ENCODE data around the gene PPOX. TPM values are rescaled to one million over a fixed set of nuclear protein-coding genes. Genes with fewer than 3 reads are reported as not detected.
A peak's percentile ranks its signal among the peaks of the same experiment; 100 is the strongest.

The PPOX gene
- total and polyA plus RNA-seq, 2 experiments from 2014 or later, result 26.5 to 39.6 TPM

DNA sequence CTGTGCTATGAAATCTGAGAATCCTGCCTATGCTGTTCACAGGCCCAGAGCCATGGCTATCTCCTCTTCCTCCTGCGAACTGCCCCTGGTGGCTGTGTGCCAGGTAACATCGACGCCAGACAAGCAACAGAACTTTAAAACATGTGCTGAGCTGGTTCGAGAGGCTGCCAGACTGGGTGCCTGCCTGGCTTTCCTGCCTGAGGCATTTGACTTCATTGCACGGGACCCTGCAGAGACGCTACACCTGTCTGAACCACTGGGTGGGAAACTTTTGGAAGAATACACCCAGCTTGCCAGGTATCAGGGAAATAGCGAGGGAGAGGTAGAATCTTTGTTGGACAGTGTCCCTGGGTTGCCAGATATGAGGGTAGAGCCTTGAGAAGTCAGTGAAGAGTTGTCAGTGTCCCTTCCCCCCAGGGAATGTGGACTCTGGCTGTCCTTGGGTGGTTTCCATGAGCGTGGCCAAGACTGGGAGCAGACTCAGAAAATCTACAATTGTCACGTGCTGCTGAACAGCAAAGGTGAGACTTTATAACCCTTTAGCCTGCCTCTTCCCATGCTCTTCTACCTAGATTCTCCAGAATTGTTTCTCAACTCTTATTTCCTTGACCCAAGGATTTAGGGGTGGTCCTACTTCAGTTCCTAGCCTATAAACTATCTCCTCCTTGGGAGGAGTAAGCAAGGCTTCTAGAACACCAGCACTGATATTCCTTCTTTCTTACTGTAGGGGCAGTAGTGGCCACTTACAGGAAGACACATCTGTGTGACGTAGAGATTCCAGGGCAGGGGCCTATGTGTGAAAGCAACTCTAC is 46.9 kb upstream of the PPOX start:
- H3K4me3 ChIP-seq, result peak overlapping the region; percentile 98
- peak; percentile 76 for TF ChIP-seq CREB1 (CRISPR knock-in tag; IDR thresholded peaks at IDR 0.05; ENCODE audit: low read depth)
- TF ChIP-seq ZNF331 (CRISPR knock-in tag; IDR thresholded peaks at IDR 0.05; ENCODE audit: low read depth), result no peak
- TF ChIP-seq, protein P1, sequence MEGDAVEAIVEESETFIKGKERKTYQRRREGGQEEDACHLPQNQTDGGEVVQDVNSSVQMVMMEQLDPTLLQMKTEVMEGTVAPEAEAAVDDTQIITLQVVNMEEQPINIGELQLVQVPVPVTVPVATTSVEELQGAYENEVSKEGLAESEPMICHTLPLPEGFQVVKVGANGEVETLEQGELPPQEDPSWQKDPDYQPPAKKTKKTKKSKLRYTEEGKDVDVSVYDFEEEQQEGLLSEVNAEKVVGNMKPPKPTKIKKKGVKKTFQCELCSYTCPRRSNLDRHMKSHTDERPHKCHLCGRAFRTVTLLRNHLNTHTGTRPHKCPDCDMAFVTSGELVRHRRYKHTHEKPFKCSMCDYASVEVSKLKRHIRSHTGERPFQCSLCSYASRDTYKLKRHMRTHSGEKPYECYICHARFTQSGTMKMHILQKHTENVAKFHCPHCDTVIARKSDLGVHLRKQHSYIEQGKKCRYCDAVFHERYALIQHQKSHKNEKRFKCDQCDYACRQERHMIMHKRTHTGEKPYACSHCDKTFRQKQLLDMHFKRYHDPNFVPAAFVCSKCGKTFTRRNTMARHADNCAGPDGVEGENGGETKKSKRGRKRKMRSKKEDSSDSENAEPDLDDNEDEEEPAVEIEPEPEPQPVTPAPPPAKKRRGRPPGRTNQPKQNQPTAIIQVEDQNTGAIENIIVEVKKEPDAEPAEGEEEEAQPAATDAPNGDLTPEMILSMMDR (conservative IDR thresholded peaks at IDR 0.05; ENCODE audit: low read depth in 2 of 2), result peak; percentile 44 to 45; a peak in 3 of 4 replicates
- peak; percentile 63 for ATAC-seq
- peak overlapping the region; percentile 98; the same call in 1 of the 2 replicates for H3K27ac ChIP-seq (ENCODE audit: low read depth)
- Mint-ChIP-seq H3K36me3 (ENCODE audit: low read depth) (peaks cover 50% of the 10 kb centered on the region), H3K4me3 (peak overlapping the region; percentile 96), H3K4me1 (peaks cover 22% of the 10 kb centered on the region), H3K27me3 (ENCODE audit: insufficient read depth, low read depth, poor library complexity) (peaks cover 25% of the 10 kb centered on the region), H3K9me3 (no peaks in the 10 kb centered on the region), H3K27ac (peak overlapping the region; percentile 96; the same call in 1 of the 2 replicates)
- peak; percentile 90 for DNase-seq (ENCODE audit: low spot score)
- H3K9me2 ChIP-seq (ENCODE audit: insufficient read depth), result no peaks in the 10 kb centered on the region
- peaks cover 21% of the 10 kb centered on the region for H3K4me1 ChIP-seq (ENCODE audit: insufficient read depth)
- peak overlapping the region; percentile 88 for H3K4me2 ChIP-seq
- H2AFZ ChIP-seq, result no peak overlapping the region
- peaks cover 30% of the 10 kb centered on the region for H3K36me3 ChIP-seq (ENCODE audit: insufficient read depth)
- peaks cover 39% of the 10 kb centered on the region for H3K79me2 ChIP-seq (replicated peaks; ENCODE audit: insufficient read depth)
- no peaks in the 10 kb centered on the region for H3K27me3 ChIP-seq (ENCODE audit: insufficient read depth)
- peaks cover 33% of the 10 kb centered on the region for H4K20me1 ChIP-seq (replicated peaks; ENCODE audit: insufficient read depth)
- peaks cover 41% of the 10 kb centered on the region for H3F3A ChIP-seq (replicated peaks; ENCODE audit: low read depth)

DNA sequence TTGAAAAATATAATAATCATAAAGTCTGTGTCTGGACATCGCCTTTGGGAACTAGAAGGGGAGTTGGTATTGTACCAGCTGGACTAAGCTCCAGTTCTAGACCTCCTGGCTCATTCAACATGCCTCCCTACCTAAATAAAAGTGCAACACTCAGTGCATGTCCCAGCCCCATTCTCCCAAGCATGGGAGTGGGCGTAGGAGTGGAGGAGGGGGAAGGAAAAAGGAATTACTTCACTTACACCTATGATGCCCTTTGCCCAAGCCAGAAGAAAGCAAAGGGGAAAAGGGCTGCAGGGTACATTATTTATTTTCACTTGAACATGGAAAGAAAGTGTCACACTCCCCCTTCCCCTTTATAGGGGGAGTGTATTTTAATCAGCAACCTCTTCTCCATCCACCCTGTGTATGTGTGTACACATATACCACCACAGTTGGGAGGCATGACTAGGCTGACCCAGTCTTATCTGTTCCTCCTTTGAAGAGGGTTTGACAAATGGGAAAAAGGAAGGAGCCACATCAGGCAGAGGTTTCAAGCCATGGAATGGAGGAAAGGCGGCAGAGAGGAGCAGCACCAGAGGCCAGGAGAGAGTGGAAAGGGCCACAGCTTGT is 45.1 kb upstream of the PPOX start:
- Histone ChIP-seq H3K27ac (ENCODE audit: low read depth) (peak overlapping the region; percentile 45; the same call in 1 of the 2 replicates), H3K27me3 (ENCODE audit: insufficient read depth) (no peaks in the 10 kb centered on the region), H3K4me3 (no peak overlapping the region), H3K4me2 (no peak overlapping the region), H3F3A (replicated peaks; ENCODE audit: low read depth) (peaks cover 41% of the 10 kb centered on the region), H3K4me1 (ENCODE audit: insufficient read depth) (peaks cover 20% of the 10 kb centered on the region), H4K20me1 (replicated peaks; ENCODE audit: insufficient read depth) (peaks cover 16% of the 10 kb centered on the region), H3K36me3 (ENCODE audit: insufficient read depth) (peaks cover 30% of the 10 kb centered on the region), H3K79me2 (replicated peaks; ENCODE audit: insufficient read depth) (peaks cover 30% of the 10 kb centered on the region), H2AFZ (no peak overlapping the region), H3K9me2 (ENCODE audit: insufficient read depth) (no peaks in the 10 kb centered on the region)
- Mint-ChIP-seq H3K4me1 (peaks cover 22% of the 10 kb centered on the region), H3K9me3 (no peaks in the 10 kb centered on the region), H3K27me3 (ENCODE audit: insufficient read depth, low read depth, poor library complexity) (peaks cover 25% of the 10 kb centered on the region), H3K36me3 (ENCODE audit: low read depth) (peaks cover 63% of the 10 kb centered on the region), H3K4me3 (no peak overlapping the region), H3K27ac (no peak overlapping the region)
- ATAC-seq, result no peak
- no peak for DNase-seq (ENCODE audit: low spot score)
- TF ChIP-seq POLR2AphosphoS5 (IDR thresholded peaks at IDR 0.05; ENCODE audit: low read depth) (no peak), EZH2 (IDR thresholded peaks at IDR 0.05; ENCODE audit: low read depth, unreplicated experiment) (no peak), CREB1 (CRISPR knock-in tag; IDR thresholded peaks at IDR 0.05; ENCODE audit: low read depth) (no peak), EZH2phosphoT487 (IDR thresholded peaks at IDR 0.05; ENCODE audit: unreplicated experiment) (no peak), JUNB (IDR thresholded peaks at IDR 0.05; ENCODE audit: unreplicated experiment) (no peak), NANOG (IDR thresholded peaks at IDR 0.05; ENCODE audit: borderline replicate concordance) (no peak), ZNF114 (CRISPR knock-in tag; IDR thresholded peaks at IDR 0.05) (no peak), STAT1 (IDR thresholded peaks at IDR 0.05; ENCODE audit: unreplicated experiment) (no peak)
- TF ChIP-seq, protein P2, sequence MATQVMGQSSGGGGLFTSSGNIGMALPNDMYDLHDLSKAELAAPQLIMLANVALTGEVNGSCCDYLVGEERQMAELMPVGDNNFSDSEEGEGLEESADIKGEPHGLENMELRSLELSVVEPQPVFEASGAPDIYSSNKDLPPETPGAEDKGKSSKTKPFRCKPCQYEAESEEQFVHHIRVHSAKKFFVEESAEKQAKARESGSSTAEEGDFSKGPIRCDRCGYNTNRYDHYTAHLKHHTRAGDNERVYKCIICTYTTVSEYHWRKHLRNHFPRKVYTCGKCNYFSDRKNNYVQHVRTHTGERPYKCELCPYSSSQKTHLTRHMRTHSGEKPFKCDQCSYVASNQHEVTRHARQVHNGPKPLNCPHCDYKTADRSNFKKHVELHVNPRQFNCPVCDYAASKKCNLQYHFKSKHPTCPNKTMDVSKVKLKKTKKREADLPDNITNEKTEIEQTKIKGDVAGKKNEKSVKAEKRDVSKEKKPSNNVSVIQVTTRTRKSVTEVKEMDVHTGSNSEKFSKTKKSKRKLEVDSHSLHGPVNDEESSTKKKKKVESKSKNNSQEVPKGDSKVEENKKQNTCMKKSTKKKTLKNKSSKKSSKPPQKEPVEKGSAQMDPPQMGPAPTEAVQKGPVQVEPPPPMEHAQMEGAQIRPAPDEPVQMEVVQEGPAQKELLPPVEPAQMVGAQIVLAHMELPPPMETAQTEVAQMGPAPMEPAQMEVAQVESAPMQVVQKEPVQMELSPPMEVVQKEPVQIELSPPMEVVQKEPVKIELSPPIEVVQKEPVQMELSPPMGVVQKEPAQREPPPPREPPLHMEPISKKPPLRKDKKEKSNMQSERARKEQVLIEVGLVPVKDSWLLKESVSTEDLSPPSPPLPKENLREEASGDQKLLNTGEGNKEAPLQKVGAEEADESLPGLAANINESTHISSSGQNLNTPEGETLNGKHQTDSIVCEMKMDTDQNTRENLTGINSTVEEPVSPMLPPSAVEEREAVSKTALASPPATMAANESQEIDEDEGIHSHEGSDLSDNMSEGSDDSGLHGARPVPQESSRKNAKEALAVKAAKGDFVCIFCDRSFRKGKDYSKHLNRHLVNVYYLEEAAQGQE (IDR thresholded peaks at IDR 0.05; ENCODE audit: unreplicated experiment), result no peak
- TF ChIP-seq, protein P1 (conservative IDR thresholded peaks at IDR 0.05; ENCODE audit: low read depth in 2 of 2), result no peak
